ENCODE measurements around the gene CKAP2L.
A peak's percentile ranks its signal among the peaks of the same experiment; 100 is the strongest.

CKAP2L gene

GRCh38 chr2:112764071-112765044 is at the start of gene CKAP2L:
TSS of gene CKAP2L (minus strand) at chr2:112764609. CDS start at chr2:112764598, 11 bp downstream.
- H3K9me3 ChIP-seq (ENCODE audit: control insufficient read depth, low read depth, low read length): no peaks in the 10 kb centered on the region
- H3K27ac ChIP-seq (ENCODE audit: low read length): no peak within 1 kb of the TSS
- peak within 1 kb of the TSS; percentile 63 for H3K9ac ChIP-seq (ENCODE audit: low read length)
- peaks cover 11% of the 10 kb centered on the region for H3K36me3 ChIP-seq (ENCODE audit: control insufficient read depth, low read depth, low read length)
- no peaks in the 10 kb centered on the region for H3K27me3 ChIP-seq (ENCODE audit: control insufficient read depth, insufficient read depth, low read length)
- H3K4me1 ChIP-seq (ENCODE audit: control insufficient read depth, low read depth, low read length): peaks cover 12% of the 10 kb centered on the region
- H3K4me3 ChIP-seq (ENCODE audit: low read length): peak within 1 kb of the TSS; percentile 99

- H3K36me3 ChIP-seq (ENCODE audit: control insufficient read depth, low read depth, low read length): no peaks in the 10 kb centered on the region
- no peaks in the 10 kb centered on the region for H3K27me3 ChIP-seq (ENCODE audit: control insufficient read depth, insufficient read depth, low read length)
- no peak overlapping the region for H3K27ac ChIP-seq (ENCODE audit: low read length)
- H3K9me3 ChIP-seq (ENCODE audit: control insufficient read depth, low read depth, low read length): no peaks in the 10 kb centered on the region
- no peak overlapping the region for H3K9ac ChIP-seq (ENCODE audit: low read length)
- H3K4me1 ChIP-seq (ENCODE audit: control insufficient read depth, low read depth, low read length): peaks cover 25% of the 10 kb centered on the region
- no peak overlapping the region for H3K4me3 ChIP-seq (ENCODE audit: low read length)
These were observed 49.0 kb upstream of the CKAP2L start for GRCh38 chr2:112813280-112813966.

GRCh38 chr2:112812318-112813267 is 48.2 kb upstream of the CKAP2L start:
- no peak overlapping the region for H3K9ac ChIP-seq (ENCODE audit: low read length)
- no peaks in the 10 kb centered on the region for H3K27me3 ChIP-seq (ENCODE audit: control insufficient read depth, insufficient read depth, low read length)
- no peaks in the 10 kb centered on the region for H3K36me3 ChIP-seq (ENCODE audit: control insufficient read depth, low read depth, low read length)
- H3K4me3 ChIP-seq (ENCODE audit: low read length): no peak overlapping the region
- no peak overlapping the region for H3K27ac ChIP-seq (ENCODE audit: low read length)
- H3K4me1 ChIP-seq (ENCODE audit: control insufficient read depth, low read depth, low read length): peaks cover 25% of the 10 kb centered on the region
- no peaks in the 10 kb centered on the region for H3K9me3 ChIP-seq (ENCODE audit: control insufficient read depth, low read depth, low read length)

- H3K9me3 ChIP-seq (ENCODE audit: control insufficient read depth, low read depth, low read length): no peaks in the 10 kb centered on the region
- no peaks in the 10 kb centered on the region for H3K27me3 ChIP-seq (ENCODE audit: control insufficient read depth, insufficient read depth, low read length)
- no peak overlapping the region for H3K4me3 ChIP-seq (ENCODE audit: low read length)
- no peak overlapping the region for H3K9ac ChIP-seq (ENCODE audit: low read length)
- peaks cover 21% of the 10 kb centered on the region for H3K4me1 ChIP-seq (ENCODE audit: control insufficient read depth, low read depth, low read length)
- H3K36me3 ChIP-seq (ENCODE audit: control insufficient read depth, low read depth, low read length): no peaks in the 10 kb centered on the region
- no peak overlapping the region for H3K27ac ChIP-seq (ENCODE audit: low read length)
These were observed 47.5 kb upstream of the CKAP2L start for GRCh38 chr2:112811841-112812306.

- no peak overlapping the region for H3K4me3 ChIP-seq (ENCODE audit: low read length)
- peaks cover 19% of the 10 kb centered on the region for H3K4me1 ChIP-seq (ENCODE audit: control insufficient read depth, low read depth, low read length)
- no peaks in the 10 kb centered on the region for H3K9me3 ChIP-seq (ENCODE audit: control insufficient read depth, low read depth, low read length)
- no peaks in the 10 kb centered on the region for H3K27me3 ChIP-seq (ENCODE audit: control insufficient read depth, insufficient read depth, low read length)
- H3K9ac ChIP-seq (ENCODE audit: low read length): no peak overlapping the region
- H3K27ac ChIP-seq (ENCODE audit: low read length): no peak overlapping the region
- no peaks in the 10 kb centered on the region for H3K36me3 ChIP-seq (ENCODE audit: control insufficient read depth, low read depth, low read length)
These were observed 46.9 kb upstream of the CKAP2L start for GRCh38 chr2:112811276-112811831.

GRCh38 chr2:112809112-112809511 is 44.7 kb upstream of the CKAP2L start:
- no peak overlapping the region for H3K4me3 ChIP-seq (ENCODE audit: low read length)
- peaks cover 14% of the 10 kb centered on the region for H3K4me1 ChIP-seq (ENCODE audit: control insufficient read depth, low read depth, low read length)
- no peak overlapping the region for H3K27ac ChIP-seq (ENCODE audit: low read length)
- no peaks in the 10 kb centered on the region for H3K9me3 ChIP-seq (ENCODE audit: control insufficient read depth, low read depth, low read length)
- H3K36me3 ChIP-seq (ENCODE audit: control insufficient read depth, low read depth, low read length): no peaks in the 10 kb centered on the region
- no peaks in the 10 kb centered on the region for H3K27me3 ChIP-seq (ENCODE audit: control insufficient read depth, insufficient read depth, low read length)
- no peak overlapping the region for H3K9ac ChIP-seq (ENCODE audit: low read length)

GRCh38 chr2:112807233-112807807 is 42.9 kb upstream of the CKAP2L start:
- H3K9me3 ChIP-seq (ENCODE audit: control insufficient read depth, low read depth, low read length): no peaks in the 10 kb centered on the region
- H3K27ac ChIP-seq (ENCODE audit: low read length): no peak overlapping the region
- H3K4me1 ChIP-seq (ENCODE audit: control insufficient read depth, low read depth, low read length): peaks cover 4% of the 10 kb centered on the region
- H3K4me3 ChIP-seq (ENCODE audit: low read length): no peak overlapping the region
- no peaks in the 10 kb centered on the region for H3K27me3 ChIP-seq (ENCODE audit: control insufficient read depth, insufficient read depth, low read length)
- no peaks in the 10 kb centered on the region for H3K36me3 ChIP-seq (ENCODE audit: control insufficient read depth, low read depth, low read length)
- H3K9ac ChIP-seq (ENCODE audit: low read length): no peak overlapping the region

- no peak overlapping the region for H3K4me3 ChIP-seq (ENCODE audit: low read length)
- no peak overlapping the region for H3K27ac ChIP-seq (ENCODE audit: low read length)
- H3K9me3 ChIP-seq (ENCODE audit: control insufficient read depth, low read depth, low read length): no peaks in the 10 kb centered on the region
- H3K36me3 ChIP-seq (ENCODE audit: control insufficient read depth, low read depth, low read length): no peaks in the 10 kb centered on the region
- no peak overlapping the region for H3K9ac ChIP-seq (ENCODE audit: low read length)
- H3K4me1 ChIP-seq (ENCODE audit: control insufficient read depth, low read depth, low read length): no peaks in the 10 kb centered on the region
- H3K27me3 ChIP-seq (ENCODE audit: control insufficient read depth, insufficient read depth, low read length): no peaks in the 10 kb centered on the region
These were observed 41.1 kb upstream of the CKAP2L start for GRCh38 chr2:112805542-112805941.

- Histone ChIP-seq H3K4me3 (ENCODE audit: low read length) (no peak overlapping the region), H3K36me3 (ENCODE audit: control insufficient read depth, low read depth, low read length) (no peaks in the 10 kb centered on the region), H3K9me3 (ENCODE audit: control insufficient read depth, low read depth, low read length) (no peaks in the 10 kb centered on the region), H3K27me3 (ENCODE audit: control insufficient read depth, insufficient read depth, low read length) (no peaks in the 10 kb centered on the region), H3K27ac (ENCODE audit: low read length) (no peak overlapping the region), H3K9ac (ENCODE audit: low read length) (no peak overlapping the region), H3K4me1 (ENCODE audit: control insufficient read depth, low read depth, low read length) (no peaks in the 10 kb centered on the region)
These were observed 39.5 kb upstream of the CKAP2L start for GRCh38 chr2:112803691-112804521.

Measured in iPS-18a (cell line).